ENCODE results near the gene IFIT2.
A peak's percentile ranks its signal among the peaks of the same experiment; 100 is the strongest.

Gene IFIT2

DNA sequence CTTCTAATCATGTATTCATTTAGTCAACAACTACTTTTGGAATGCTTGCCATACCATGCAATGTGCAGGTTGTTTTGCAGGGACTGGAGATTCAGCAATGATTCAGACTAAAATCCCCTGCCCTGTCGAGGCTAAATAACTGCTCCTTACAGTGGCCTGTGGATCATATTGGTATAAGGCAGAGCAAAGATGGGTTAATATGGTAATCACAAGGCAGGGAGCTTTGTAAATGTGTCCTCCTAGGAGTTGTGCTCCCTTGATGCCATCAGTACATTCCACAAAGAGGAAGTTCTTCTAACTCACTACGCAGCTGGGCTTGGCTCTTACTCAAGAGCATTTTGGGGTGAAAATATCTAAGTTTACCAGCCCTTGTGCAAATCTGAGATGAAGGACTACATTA is 614 bp upstream of the IFIT2 start:
- TF ChIP-seq, protein P1, sequence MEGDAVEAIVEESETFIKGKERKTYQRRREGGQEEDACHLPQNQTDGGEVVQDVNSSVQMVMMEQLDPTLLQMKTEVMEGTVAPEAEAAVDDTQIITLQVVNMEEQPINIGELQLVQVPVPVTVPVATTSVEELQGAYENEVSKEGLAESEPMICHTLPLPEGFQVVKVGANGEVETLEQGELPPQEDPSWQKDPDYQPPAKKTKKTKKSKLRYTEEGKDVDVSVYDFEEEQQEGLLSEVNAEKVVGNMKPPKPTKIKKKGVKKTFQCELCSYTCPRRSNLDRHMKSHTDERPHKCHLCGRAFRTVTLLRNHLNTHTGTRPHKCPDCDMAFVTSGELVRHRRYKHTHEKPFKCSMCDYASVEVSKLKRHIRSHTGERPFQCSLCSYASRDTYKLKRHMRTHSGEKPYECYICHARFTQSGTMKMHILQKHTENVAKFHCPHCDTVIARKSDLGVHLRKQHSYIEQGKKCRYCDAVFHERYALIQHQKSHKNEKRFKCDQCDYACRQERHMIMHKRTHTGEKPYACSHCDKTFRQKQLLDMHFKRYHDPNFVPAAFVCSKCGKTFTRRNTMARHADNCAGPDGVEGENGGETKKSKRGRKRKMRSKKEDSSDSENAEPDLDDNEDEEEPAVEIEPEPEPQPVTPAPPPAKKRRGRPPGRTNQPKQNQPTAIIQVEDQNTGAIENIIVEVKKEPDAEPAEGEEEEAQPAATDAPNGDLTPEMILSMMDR (IDR thresholded peaks at IDR 0.05; ENCODE audit: low read depth, low read length, missing control alignments) = no peak
- in situ Hi-C loops (cut with HindIII; ENCODE audit: low sequenced_read_pairs) = no loop called here
- DNase-seq (ENCODE audit: low read depth) = no peak
- peak overlapping the region; percentile 45 for H3K4me3 ChIP-seq (ENCODE audit: low read depth, low read length)

DNA sequence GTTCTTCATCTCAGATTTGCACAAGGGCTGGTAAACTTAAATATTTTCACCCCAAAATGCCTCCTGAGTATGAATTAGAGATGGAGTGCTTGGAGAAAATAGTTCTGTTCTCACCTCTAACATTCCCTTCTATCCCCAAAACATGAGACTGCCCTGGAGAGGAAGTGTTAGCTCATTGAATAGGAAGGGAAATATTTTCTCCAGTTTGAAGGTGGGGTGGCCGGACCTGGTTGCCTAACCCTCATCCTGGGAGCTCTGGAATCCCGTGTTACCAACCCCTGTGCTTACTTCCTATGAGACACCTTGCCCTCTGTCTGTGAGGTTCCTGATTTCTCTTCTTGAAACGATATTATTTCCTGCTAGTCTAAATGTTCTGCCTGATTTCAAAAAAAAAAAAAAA is 779 bp downstream of the IFIT2 start:
- TF ChIP-seq, protein P1 (IDR thresholded peaks at IDR 0.05; ENCODE audit: low read depth, low read length, missing control alignments) = no peak
- DNase-seq (ENCODE audit: low read depth) = no peak
- peak overlapping the region; percentile 45 for H3K4me3 ChIP-seq (ENCODE audit: low read depth, low read length)
- in situ Hi-C loops (cut with HindIII; ENCODE audit: low sequenced_read_pairs) = no loop called here

DNA sequence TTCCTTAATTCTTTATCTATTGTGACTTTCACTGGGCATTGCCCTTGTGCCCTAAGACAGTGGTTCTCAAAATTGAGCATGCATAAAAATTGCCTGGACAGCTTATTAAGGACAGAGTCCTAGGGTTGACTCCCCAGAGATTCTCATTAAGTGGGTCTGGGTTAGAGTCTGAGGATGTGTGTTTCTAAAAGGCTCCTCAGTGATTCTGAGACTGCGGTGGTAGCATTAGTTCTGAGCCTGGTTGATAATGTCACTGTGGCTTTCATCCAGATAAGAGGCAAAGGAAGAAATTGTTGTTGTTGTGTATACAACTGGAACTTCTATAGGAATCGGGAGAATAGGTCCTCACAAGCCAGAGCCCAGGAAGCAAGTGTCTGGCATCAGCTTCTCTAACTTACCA is 1.3 kb downstream of the IFIT2 start:
- DNase-seq (ENCODE audit: low read depth) = no peak
- TF ChIP-seq, protein P1 (IDR thresholded peaks at IDR 0.05; ENCODE audit: low read depth, low read length, missing control alignments) = no peak
- in situ Hi-C loops (cut with HindIII; ENCODE audit: low sequenced_read_pairs) = no loop called here
- H3K4me3 ChIP-seq (ENCODE audit: low read depth, low read length) = peak overlapping the region; percentile 18

DNA sequence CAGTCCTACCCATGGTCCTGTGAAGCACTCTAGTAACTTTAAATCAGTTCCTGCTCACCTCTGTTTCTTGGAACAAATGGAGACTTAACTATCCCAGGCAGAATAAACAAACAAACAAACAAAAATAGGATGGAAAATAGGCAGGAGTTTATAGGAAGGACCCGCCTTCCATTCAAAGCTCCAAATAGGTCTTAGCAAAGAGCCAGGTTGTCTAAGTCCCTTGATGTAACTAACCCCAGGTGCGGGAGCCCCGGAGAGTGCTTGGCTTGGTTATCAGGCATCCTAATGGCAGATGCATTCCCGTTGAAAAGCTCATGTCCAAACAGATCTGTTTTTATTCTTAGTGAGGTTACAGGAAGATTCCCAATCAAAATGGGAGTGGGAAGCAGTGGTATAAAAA is 2.2 kb downstream of the IFIT2 start:
- TF ChIP-seq, protein P1 (IDR thresholded peaks at IDR 0.05; ENCODE audit: low read depth, low read length, missing control alignments) = no peak
- H3K4me3 ChIP-seq (ENCODE audit: low read depth, low read length) = no peak overlapping the region
- in situ Hi-C loops (cut with HindIII; ENCODE audit: low sequenced_read_pairs) = no loop called here
- DNase-seq (ENCODE audit: low read depth) = no peak

DNA sequence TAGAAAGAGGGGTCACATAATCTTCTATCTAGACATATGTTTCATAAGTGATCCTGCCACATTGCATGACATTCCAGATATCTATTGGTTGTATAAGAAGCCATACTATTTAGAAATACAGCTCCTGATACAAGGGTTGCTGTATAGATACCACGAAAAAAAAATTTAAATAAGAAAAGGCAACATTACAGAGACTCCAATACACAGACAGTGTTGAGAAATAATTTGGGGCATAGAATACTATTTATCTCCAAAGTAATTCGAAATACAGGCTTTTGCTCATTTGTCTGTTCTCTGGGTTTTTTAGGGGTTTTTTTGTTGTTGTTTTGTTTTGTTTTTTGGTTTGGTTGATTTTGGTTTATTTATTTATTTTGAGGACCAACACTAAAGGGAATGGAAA is 2.6 kb downstream of the IFIT2 start:
- in situ Hi-C loops (cut with HindIII; ENCODE audit: low sequenced_read_pairs) = no loop called here
- no peak for DNase-seq (ENCODE audit: low read depth)
- no peak overlapping the region for H3K4me3 ChIP-seq (ENCODE audit: low read depth, low read length)
- TF ChIP-seq, protein P1 (IDR thresholded peaks at IDR 0.05; ENCODE audit: low read depth, low read length, missing control alignments) = no peak

DNA sequence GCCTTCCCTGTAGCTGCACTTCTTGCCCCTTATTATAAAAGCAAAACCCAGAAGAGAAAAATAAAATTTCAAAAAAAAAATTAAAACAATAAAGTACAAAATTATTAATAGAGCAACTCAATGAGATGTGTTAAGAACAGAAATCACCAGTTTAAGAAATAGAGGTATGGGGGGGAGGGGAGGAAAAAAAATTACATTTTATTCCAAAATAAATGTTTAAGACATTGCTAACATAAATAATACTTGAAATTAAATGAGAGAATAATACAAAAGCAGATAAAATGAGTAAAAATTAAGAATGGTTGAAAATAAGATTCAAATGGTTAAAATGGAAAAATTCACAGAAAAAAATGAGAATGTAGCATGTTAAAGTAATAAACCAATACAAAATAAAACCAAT is 3.1 kb downstream of the IFIT2 start:
- no peak for DNase-seq (ENCODE audit: low read depth)
- TF ChIP-seq, protein P1 (IDR thresholded peaks at IDR 0.05; ENCODE audit: low read depth, low read length, missing control alignments) = no peak
- in situ Hi-C loops (cut with HindIII; ENCODE audit: low sequenced_read_pairs) = no loop called here
- no peak overlapping the region for H3K4me3 ChIP-seq (ENCODE audit: low read depth, low read length)

Measured in astrocyte of the cerebellum (primary cell).